Stimulated activated CD8-positive, alpha-beta memory T cell treated with anti-CD3 and anti-CD28 coated beads, Interleukin-15, amount 100 ng/mL, for 4 hours (primary cell): Measurements from ENCODE around the gene DDX39B.
"Not testable (repeated sequence)": the region's sequence is repeated elsewhere in the genome, so short reads cannot be mapped to it uniquely, and the experiment has no call there.

Experiments
- DNase-seq, 2 donors: peaks; one replicate each; pipeline ENCODE4 v3.0.0-alpha.2; 2020; ENCODE audit warnings: low read depth in 2 of 2

Gene DDX39B

DNA sequence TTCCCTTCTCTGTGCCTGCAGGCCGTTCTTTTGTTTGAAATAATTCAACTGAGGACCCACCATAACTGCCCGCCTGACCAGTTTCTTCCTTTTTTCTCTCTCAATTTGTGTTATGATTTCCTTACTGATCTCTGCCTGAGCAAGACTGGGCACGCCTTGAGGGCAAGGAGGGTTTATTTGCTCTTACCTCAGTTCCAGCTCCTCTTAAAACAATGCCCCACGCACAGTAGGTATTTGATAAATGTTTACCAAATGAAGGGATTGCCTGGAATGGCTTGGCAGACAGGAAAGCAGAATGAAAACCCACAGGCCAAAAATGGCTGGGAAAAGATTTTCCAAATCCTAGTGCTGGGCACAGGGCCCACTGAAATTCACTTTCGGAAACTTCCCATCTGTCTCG lies 54.1 kb downstream of the DDX39B start:
- DNase-seq: not testable (repeated sequence)

DNA sequence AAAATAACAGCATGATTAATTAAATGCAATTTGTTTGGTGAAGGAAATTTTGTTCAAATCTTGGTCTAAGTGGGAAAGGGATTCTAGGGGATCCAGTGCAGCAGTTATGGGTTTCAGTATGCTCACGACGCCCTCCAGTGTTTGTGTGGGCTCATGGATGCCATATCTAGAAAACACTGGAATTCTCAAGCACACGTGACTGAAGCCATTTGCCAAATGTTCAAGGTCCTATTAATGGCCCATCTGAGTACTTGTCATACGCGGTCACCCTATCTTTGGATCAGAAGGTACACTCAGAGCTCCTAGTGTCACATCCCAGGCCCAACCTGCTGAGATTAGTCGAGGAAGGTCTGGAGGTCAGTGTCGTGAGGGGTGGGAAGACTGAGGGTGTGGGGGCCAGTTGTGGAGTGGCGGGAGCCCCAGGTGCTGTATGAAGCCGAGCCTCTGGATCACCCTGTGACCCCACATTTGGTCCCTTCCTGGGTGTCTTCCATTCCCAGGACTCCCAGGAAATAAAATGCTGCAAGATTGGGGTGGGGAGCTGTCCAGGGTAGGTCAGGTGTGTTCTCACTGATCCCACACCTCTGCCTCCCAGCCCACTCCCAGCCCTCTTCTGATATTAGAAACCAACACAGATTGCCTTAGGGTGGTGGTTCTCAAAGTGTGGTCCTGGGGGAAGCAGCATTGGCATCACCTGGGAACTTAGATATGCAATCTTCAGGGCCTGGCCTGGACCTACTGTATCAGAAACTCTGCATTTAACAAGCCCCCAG lies 55.6 kb downstream of the DDX39B start:
- not testable (repeated sequence) for DNase-seq

DNA sequence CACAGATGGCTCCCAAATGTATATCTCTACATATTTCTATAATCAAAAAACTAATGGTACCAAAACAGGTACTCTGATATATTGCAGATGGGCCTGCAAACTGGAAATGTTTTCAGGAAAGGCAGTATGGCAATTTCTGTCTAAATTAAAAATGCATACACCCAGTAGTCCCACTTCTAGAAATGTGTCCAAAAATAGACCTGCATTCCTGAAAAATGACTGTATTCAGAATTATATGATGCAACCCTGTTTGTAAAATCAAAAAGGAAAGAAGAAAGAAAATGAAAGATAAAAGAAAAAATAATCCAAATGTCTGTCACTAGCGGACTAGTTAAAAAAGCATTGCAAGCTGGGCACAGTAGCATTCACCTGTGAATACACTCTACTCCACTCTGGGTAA lies 56.7 kb downstream of the DDX39B start:
- DNase-seq: no peak

DNA sequence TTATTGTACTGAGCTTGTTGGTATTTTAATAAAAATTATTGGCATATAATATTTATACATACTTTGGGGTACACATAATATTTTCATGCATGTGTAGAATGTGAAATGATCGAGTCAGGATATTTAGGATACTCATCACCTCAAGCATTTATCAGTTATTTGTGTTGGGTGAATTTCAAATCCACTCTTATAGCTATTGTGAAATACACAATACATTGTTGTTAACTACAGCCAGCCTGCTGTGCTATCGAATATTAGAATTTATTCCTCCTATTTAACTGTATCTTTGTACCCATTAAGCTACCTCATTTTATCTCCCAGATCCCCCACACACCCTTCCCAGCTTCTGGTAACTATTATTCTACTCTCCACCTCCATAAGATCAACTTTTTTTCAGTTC lies 58.4 kb downstream of the DDX39B start:
- no peak for DNase-seq

DNA sequence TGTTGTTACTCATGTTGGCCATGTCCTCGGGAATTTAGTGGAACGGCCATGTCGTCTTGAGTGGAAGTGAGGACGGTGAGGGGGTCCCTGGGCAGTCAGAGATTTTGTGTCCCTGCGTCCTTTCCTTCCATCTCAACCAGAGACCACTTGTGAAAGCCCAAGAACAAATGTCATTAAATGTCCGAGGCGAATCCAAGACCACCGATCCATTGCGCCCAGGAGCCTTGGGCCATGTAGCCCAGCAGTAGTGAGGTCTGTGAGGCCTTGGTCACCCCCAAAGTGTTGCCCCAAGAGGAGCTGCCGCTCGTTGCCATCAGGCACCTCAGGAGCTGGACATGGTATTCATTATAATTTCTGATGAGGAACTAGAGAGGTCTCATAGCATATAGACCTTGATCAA lies 61.2 kb downstream of the DDX39B start:
- no peak for DNase-seq
